Endothelial cell of umbilical vein (primary cell): Measurements from ENCODE around the gene SMC5.

ENCODE experiments used
- FOS ChIP-seq: IDR thresholded peaks from 2 replicates; pipeline ENCODE4 v1.6.1; 2011; ENCODE audit warnings: mild to moderate bottlenecking, low read length, moderate library complexity, borderline replicate concordance; ENCODE audit not compliant: insufficient read depth
- JUN ChIP-seq: IDR thresholded peaks from 2 replicates; pipeline ENCODE4 v1.6.1; 2011; ENCODE audit warnings: borderline replicate concordance, low read depth; ENCODE audit not compliant: insufficient read length, insufficient read depth
- POLR2A ChIP-seq: IDR thresholded peaks from 2 replicates; pipeline ENCODE4 v1.6.1; 2012; ENCODE audit warnings: low read depth, mild to moderate bottlenecking, control low read depth, low read length
- TF ChIP-seq, protein P1 (sequence below), 2 donors: IDR thresholded peaks; 1 replicate in 1 of 2; 2 replicates in 1 of 2; pipeline ENCODE4 v1.5.1; 2011; ENCODE audit warnings: low read length in 2 of 2, mild to moderate bottlenecking in 2 of 2, moderate library complexity in 2 of 2, control low read depth in 1 of 2, inconsistent platforms in 1 of 2, low read depth in 1 of 2; ENCODE audit not compliant: insufficient read depth in 1 of 2; ENCODE audit errors: extremely low read depth in 1 of 2

DNA sequence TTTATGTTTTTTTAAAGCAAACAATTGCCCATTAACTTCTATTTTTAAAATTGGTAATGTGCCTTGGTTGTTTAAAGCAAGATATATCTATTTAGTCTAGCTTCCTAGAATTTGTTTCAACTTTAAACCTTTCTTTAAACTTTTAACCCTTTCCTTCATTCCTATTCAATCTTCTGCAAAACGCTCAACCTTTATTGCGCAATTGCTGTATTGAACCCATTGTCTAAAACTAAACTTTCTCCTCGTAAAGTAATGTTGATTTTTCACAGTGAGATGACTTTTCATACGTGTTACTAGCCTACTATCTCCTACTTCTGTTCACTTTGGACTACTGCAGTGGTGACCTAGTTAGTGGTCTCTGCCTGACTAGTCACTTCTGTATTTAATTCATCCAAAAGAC lies 63.3 kb downstream of the SMC5 start:
- TF ChIP-seq, protein P1, sequence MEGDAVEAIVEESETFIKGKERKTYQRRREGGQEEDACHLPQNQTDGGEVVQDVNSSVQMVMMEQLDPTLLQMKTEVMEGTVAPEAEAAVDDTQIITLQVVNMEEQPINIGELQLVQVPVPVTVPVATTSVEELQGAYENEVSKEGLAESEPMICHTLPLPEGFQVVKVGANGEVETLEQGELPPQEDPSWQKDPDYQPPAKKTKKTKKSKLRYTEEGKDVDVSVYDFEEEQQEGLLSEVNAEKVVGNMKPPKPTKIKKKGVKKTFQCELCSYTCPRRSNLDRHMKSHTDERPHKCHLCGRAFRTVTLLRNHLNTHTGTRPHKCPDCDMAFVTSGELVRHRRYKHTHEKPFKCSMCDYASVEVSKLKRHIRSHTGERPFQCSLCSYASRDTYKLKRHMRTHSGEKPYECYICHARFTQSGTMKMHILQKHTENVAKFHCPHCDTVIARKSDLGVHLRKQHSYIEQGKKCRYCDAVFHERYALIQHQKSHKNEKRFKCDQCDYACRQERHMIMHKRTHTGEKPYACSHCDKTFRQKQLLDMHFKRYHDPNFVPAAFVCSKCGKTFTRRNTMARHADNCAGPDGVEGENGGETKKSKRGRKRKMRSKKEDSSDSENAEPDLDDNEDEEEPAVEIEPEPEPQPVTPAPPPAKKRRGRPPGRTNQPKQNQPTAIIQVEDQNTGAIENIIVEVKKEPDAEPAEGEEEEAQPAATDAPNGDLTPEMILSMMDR (IDR thresholded peaks at IDR 0.05; ENCODE audit: extremely low read depth in 1 of 2, insufficient read depth in 1 of 2, low read depth in 1 of 2, low read length in 2 of 2), result no peak
- TF ChIP-seq FOS, result no peak
- TF ChIP-seq JUN, result no peak
- TF ChIP-seq POLR2A, result no peak
